GM19397 (cell line): ENCODE data around the gene SPIN2A.
"Not testable (repeated sequence)": the region's sequence is repeated elsewhere in the genome, so short reads cannot be mapped to it uniquely, and the experiment has no call there.

Experiments used
- ATAC-seq: cut with Tn5 transposase; IDR thresholded peaks from one replicate; pipeline ENCODE4 v1.9.1; 2021; ENCODE audit warnings: mild to moderate bottlenecking, moderate library complexity; ENCODE audit not compliant: unreplicated experiment

Gene SPIN2A

DNA sequence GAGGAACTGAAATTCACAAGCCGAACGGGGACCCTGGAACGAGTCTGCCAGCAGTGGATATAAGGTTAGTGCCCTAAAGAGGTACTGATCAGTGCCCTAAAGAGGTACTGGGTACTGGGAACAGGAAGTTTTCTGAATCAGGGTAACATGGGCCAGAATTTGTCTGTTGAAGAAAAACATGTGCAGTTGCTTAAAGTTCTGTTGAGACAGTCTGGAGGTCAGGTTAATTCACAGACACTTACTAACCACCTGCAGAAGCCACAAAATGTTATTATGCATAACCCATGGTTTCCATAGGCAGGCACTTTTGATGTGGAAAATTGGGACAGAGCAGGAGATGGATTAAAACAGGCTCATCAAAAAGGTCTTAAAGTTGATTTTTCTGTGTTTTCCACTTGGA is 33.7 kb downstream of the SPIN2A start:
- ATAC-seq, result no peak

DNA sequence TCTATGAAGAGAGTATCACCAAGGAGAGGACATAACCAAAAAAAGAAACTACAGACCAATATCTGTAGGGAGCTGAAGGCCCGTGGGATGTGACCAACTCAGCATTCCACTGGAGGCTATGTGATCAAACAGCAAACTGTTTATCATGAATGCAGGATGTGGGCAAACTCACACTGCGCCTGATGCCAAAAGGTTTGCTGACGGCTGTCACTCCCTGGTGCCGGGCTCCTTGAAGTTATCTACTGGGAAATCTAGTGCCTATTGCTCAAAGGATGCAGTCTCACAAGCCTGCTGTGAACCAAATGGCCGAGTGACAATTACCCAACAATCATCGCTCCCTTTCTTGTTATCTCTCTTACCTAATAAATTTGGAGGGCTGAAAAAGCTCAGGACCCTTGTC is 34.3 kb downstream of the SPIN2A start:
- ATAC-seq, result not testable (repeated sequence)
